GM23248 (cell line): ENCODE measurements around the gene ADGRL3.

ENCODE experiments used
- EZH2 ChIP-seq: fragments of 200-600 bp; sonication (generic); IDR thresholded peaks from 2 replicates; pipeline ENCODE4 v1.6.1; 2018; ENCODE audit warnings: antibody characterized with exemption, mild to moderate bottlenecking; ENCODE audit not compliant: insufficient read depth, poor library complexity, severe bottlenecking
- EZH2phosphoT487 ChIP-seq: fragments of 200-600 bp; sonication (generic); IDR thresholded peaks from 2 replicates; pipeline ENCODE4 v1.6.1; 2018; ENCODE audit warnings: antibody characterized with exemption, moderate library complexity, mild to moderate bottlenecking, low read depth; ENCODE audit not compliant: insufficient read depth

- TF ChIP-seq EZH2, result no peak
- no peak for TF ChIP-seq EZH2phosphoT487
These were observed 493.4 kb downstream of the ADGRL3 start for GRCh38 chr4:61693520-61693919.
